D721Med (cell line): ENCODE data around the gene CDHR2.

Source experiments
- DNase-seq: peaks from one replicate; pipeline ENCODE4 v3.0.0; 2011; ENCODE audit warnings: low spot score; ENCODE audit not compliant: insufficient read length
- FAIRE-seq: peaks from 2 replicates; lab custom pipeline; 2011; peaks lifted over from hg19 to GRCh38; lab: Jason Lieb, UNC
- CTCF ChIP-seq: IDR thresholded peaks from 2 replicates; pipeline ENCODE4 v1.5.1; 2012; ENCODE audit warnings: mild to moderate bottlenecking, control low read depth; ENCODE audit not compliant: insufficient read depth; ENCODE audit errors: missing control alignments

CDHR2 gene

GRCh38 chr5:176514244-176514950 is 34.7 kb upstream of the CDHR2 start:
- no peak for TF ChIP-seq CTCF
- no peak for FAIRE-seq
- no peak for DNase-seq

- DNase-seq (no peak), FAIRE-seq (no peak)
- TF ChIP-seq CTCF, result no peak
These were observed 33.7 kb upstream of the CDHR2 start for GRCh38 chr5:176515396-176515795.

- FAIRE-seq (no peak), DNase-seq (no peak)
- TF ChIP-seq CTCF, result no peak
These were observed 32.0 kb upstream of the CDHR2 start for GRCh38 chr5:176517053-176517661.

GRCh38 chr5:176519810-176520720 is 29.1 kb upstream of the CDHR2 start:
- DNase-seq (no peak), FAIRE-seq (no peak)
- no peak for TF ChIP-seq CTCF

GRCh38 chr5:176521286-176521685 is 27.9 kb upstream of the CDHR2 start:
- no peak for TF ChIP-seq CTCF
- DNase-seq (no peak), FAIRE-seq (no peak)

GRCh38 chr5:176521699-176522263 is 27.4 kb upstream of the CDHR2 start:
- FAIRE-seq, result no peak
- no peak for DNase-seq

More at GRCh38 chr5:176521699-176522263, 27.4 kb upstream of the CDHR2 start:
- TF ChIP-seq CTCF, result no peak
